Measurements from ENCODE around the gene SLC5A9. TPM values are rescaled to one million over a fixed set of nuclear protein-coding genes. Genes with fewer than 3 reads are reported as not detected.

SLC5A9 gene
- total and polyA plus RNA-seq, 2 of the 13 experiments (the other 11 are each of a cell fraction or from before 2014, with no cell fraction given) = 42.0 to 65.0 TPM

GRCh38 chr1:48266576-48266975 lies 44.1 kb downstream of the SLC5A9 start:
- Histone ChIP-seq H3K4me1 (ENCODE audit: insufficient read depth, low read length) (no peaks in the 10 kb centered on the region), H3K4me2 (ENCODE audit: low read depth, low read length) (no peak overlapping the region), H3K4me3 (replicated peaks in 1 of 3; ENCODE audit: insufficient read depth in 1 of 3, low read depth in 2 of 3, low read length in 3 of 3) (no peak overlapping the region), H4K20me1 (ENCODE audit: insufficient read depth, low read length) (no peaks in the 10 kb centered on the region), H3K36me3 (replicated peaks in 1 of 2; ENCODE audit: control insufficient read depth in 1 of 2, insufficient read depth in 2 of 2, low read length in 2 of 2) (no peaks in the 10 kb centered on the region), H3K27me3 (ENCODE audit: control insufficient read depth in 1 of 2, insufficient read depth in 2 of 2, low read length in 2 of 2) (no peaks in the 10 kb centered on the region), H3K9ac (ENCODE audit: insufficient read depth, low read depth, low read length) (no peak overlapping the region), H3K9me3 (ENCODE audit: low read length) (no peaks in the 10 kb centered on the region), H3K27ac (ENCODE audit: extremely low read length, insufficient read depth, low read length) (no peak overlapping the region), H3K79me2 (ENCODE audit: insufficient read depth, low read length) (no peaks in the 10 kb centered on the region), H2AFZ (ENCODE audit: low read length) (no peak overlapping the region)
- ATAC-seq = no peak
- in situ Hi-C loops (cut with HindIII; ENCODE audit: extremely low pct_ligation_motif_present, low pct_unique_long_range_greater_than_20kb) (no loop called here), intact Hi-C loops (cut with micrococcal nuclease; ENCODE audit: unreplicated experiment) (no loop called here)
- FAIRE-seq = no peak
- TF ChIP-seq RNF2 (conservative IDR thresholded peaks at IDR 0.05; ENCODE audit: low read depth) (no peak), ZNF616 (CRISPR knock-in tag; IDR thresholded peaks at IDR 0.05; ENCODE audit: low read depth) (no peak), MAFG (CRISPR knock-in tag; IDR thresholded peaks at IDR 0.05) (no peak), BRD4 (CRISPR knock-in tag; IDR thresholded peaks at IDR 0.05) (no peak), ZNF530 (CRISPR knock-in tag; IDR thresholded peaks at IDR 0.05; ENCODE audit: low read depth) (no peak), DPF2 (CRISPR knock-in tag; IDR thresholded peaks at IDR 0.05; ENCODE audit: borderline replicate concordance, low read depth) (no peak), GATAD2A (CRISPR knock-in tag; IDR thresholded peaks at IDR 0.05) (no peak), DRAP1 (CRISPR knock-in tag; IDR thresholded peaks at IDR 0.05) (no peak), ZKSCAN1 (IDR thresholded peaks at IDR 0.05; ENCODE audit: low read length) (no peak), ZMYM2 (CRISPR knock-in tag; IDR thresholded peaks at IDR 0.05) (no peak), ZFP37 (CRISPR knock-in tag; IDR thresholded peaks at IDR 0.05; ENCODE audit: borderline replicate concordance) (no peak), GPBP1L1 (CRISPR knock-in tag; IDR thresholded peaks at IDR 0.05) (no peak)
- TF ChIP-seq, protein P1, sequence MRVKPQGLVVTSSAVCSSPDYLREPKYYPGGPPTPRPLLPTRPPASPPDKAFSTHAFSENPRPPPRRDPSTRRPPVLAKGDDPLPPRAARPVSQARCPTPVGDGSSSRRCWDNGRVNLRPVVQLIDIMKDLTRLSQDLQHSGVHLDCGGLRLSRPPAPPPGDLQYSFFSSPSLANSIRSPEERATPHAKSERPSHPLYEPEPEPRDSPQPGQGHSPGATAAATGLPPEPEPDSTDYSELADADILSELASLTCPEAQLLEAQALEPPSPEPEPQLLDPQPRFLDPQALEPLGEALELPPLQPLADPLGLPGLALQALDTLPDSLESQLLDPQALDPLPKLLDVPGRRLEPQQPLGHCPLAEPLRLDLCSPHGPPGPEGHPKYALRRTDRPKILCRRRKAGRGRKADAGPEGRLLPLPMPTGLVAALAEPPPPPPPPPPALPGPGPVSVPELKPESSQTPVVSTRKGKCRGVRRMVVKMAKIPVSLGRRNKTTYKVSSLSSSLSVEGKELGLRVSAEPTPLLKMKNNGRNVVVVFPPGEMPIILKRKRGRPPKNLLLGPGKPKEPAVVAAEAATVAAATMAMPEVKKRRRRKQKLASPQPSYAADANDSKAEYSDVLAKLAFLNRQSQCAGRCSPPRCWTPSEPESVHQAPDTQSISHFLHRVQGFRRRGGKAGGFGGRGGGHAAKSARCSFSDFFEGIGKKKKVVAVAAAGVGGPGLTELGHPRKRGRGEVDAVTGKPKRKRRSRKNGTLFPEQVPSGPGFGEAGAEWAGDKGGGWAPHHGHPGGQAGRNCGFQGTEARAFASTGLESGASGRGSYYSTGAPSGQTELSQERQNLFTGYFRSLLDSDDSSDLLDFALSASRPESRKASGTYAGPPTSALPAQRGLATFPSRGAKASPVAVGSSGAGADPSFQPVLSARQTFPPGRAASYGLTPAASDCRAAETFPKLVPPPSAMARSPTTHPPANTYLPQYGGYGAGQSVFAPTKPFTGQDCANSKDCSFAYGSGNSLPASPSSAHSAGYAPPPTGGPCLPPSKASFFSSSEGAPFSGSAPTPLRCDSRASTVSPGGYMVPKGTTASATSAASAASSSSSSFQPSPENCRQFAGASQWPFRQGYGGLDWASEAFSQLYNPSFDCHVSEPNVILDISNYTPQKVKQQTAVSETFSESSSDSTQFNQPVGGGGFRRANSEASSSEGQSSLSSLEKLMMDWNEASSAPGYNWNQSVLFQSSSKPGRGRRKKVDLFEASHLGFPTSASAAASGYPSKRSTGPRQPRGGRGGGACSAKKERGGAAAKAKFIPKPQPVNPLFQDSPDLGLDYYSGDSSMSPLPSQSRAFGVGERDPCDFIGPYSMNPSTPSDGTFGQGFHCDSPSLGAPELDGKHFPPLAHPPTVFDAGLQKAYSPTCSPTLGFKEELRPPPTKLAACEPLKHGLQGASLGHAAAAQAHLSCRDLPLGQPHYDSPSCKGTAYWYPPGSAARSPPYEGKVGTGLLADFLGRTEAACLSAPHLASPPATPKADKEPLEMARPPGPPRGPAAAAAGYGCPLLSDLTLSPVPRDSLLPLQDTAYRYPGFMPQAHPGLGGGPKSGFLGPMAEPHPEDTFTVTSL (CRISPR knock-in tag; IDR thresholded peaks at IDR 0.05; ENCODE audit: borderline replicate concordance) = no peak
- TF ChIP-seq, protein P2, sequence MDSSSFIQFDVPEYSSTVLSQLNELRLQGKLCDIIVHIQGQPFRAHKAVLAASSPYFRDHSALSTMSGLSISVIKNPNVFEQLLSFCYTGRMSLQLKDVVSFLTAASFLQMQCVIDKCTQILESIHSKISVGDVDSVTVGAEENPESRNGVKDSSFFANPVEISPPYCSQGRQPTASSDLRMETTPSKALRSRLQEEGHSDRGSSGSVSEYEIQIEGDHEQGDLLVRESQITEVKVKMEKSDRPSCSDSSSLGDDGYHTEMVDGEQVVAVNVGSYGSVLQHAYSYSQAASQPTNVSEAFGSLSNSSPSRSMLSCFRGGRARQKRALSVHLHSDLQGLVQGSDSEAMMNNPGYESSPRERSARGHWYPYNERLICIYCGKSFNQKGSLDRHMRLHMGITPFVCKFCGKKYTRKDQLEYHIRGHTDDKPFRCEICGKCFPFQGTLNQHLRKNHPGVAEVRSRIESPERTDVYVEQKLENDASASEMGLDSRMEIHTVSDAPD (CRISPR knock-in tag; IDR thresholded peaks at IDR 0.05) = no peak
- CTCF ChIA-PET (ENCODE audit: low intra/inter-chr PET ratio, low total read pairs) = no interaction called here
- BruUV-seq (replicated peaks) = no TSS peak
- DNase-seq (ENCODE audit: low spot score) = no peak
- POLR2A ChIA-PET = no interaction called here
- WGBS (ENCODE audit: low lambda C conversion rate) = 58% methylated on average over 2 of the region's 2 CpGs
